Activated CD8-positive, alpha-beta memory T cell treated with anti-CD3 and anti-CD28 coated beads, Interleukin-2, amount 50 U/mL, for 48 hours (primary cell): ENCODE results near the gene TUBGCP6.
"Not testable (repeated sequence)": the region's sequence is repeated elsewhere in the genome, so short reads cannot be mapped to it uniquely, and the experiment has no call there.

Source experiments
- DNase-seq: peaks from one replicate; pipeline ENCODE4 v3.0.0-alpha.2; 2020

The TUBGCP6 gene

DNA sequence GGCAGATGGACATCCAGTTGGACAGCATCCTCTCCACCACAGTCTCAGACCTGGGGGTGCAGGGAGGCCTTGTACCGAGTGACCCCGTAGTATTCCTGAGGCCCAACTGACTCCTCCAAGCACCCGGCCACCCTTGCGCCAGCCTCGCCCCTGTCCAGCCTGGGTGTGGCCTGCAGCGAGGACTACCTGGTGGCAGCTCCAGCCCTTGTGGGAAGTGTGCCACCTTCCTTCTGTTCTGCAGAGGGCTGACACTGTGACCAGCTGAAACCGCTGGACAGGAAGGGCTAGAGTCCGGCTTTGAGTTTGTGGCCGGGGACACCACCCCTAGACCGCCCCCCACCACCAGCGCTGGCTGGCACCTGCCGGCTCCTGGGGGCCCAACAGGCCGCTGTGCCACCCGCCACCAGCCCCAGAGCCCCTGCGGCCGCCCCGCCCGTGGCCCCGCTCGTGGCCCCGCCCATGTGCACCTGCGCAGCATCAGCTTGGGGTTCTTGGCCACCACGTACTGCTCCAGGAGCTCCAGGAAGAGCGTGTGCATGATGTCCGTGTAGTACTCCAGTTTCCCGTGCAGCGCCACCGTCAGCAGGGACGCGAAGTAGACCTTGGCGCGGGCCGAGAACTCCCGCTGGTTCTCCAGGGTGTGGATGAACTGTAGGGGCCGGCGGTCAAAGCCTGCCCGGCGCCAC lies 35.3 kb upstream of the TUBGCP6 start:
- DNase-seq = no peak

DNA sequence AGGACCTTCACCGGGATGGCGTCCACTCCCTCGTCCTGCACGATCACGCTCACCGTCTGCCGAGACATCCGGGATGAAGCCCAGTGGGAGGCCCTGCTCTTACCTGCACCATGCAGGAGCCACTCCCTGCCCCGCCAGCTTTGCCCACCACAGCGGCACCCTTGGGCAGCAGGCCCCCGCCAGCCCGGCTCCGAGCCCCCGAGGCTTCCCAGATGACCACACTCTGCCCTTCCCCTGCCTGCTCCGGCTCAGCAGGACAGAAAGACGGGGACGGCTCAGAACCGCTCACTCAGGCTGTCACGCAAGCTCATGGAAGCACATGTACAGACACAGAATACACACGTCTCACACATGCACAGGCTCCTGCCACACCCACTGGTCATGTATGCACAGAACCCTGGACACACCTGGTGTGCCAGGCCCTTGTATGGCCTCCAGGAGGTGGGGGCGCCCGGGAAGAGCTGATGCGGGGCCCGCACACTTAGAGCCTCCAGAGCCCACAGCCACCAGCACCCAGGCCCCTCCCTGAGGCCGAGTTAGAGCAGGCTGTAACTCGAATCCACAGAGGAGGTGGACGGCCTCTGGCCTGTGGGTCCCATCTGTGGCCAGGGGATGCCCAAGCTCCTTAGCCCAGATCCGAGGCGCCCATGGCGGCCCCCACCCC lies 34.3 kb upstream of the TUBGCP6 start:
- no peak for DNase-seq

GRCh38 chr22:50278461-50278860 lies 33.6 kb upstream of the TUBGCP6 start:
- no peak for DNase-seq

- no peak for DNase-seq
These were observed 32.9 kb upstream of the TUBGCP6 start for GRCh38 chr22:50277761-50278160.

GRCh38 chr22:50276143-50276542 lies 31.3 kb upstream of the TUBGCP6 start:
- DNase-seq = peak; percentile 85

DNA sequence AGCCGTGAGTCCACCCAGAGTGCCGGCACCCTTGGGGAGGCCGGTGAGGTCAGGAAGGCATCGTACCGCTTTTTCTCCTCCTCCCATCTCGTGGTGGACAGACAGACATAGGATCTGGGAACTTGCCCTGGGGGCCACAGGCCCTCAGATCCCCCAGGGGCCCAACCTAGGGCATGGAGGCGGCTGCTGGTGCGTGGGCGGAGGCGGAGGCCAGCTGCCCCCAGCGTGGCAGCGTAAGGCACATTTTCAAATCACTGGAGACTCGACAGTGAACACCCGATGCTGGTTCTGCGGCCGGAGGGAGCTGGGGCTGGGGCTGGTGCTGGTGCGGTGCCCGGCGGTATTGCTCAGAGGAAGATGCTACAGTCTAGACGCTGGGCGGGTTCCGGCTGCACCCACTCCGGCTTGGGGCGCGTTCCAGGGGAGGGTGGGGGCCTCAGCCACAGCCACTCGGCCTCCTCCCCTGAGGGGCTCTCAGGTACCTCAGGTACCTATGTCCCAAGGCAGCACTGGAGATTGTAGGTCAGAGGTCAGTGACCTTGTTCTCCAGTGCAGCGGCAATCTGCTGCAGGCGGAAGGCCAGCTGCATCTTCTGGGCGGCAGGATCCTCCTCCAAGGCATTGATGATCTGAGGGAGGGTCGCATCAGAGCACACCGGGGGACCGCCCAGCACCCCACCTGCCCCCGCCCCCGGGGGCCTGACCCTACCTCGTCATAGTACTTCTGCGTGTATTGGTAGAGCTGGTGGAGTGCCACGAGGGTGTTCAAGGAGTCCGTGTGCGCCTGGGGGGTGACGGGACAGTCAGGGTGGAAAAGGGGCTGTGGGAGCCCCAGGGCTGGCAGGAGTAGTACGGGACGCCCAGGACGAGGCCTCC lies 30.6 kb upstream of the TUBGCP6 start:
- no peak for DNase-seq

DNA sequence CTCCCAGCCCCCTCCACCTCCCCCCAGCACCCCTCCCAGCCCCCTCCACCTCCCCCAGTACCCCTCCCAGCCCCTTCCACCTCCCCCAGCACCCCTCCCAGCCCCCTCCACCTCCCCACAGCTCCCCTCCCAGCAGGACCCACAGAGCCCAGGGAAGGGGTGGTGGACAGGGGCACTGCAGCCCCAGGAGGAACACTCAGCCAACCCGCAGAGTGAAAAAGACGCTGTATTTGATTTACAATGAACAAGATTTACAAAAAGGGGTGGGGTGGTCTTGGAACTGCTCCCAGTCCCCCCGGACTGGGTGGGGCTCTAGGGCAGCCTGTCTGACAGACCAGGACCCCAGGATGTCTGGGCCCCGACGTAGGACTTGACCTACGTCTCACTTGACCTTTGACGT lies 29.9 kb upstream of the TUBGCP6 start:
- DNase-seq = no peak

- DNase-seq = no peak
These were observed 29.5 kb upstream of the TUBGCP6 start for GRCh38 chr22:50274311-50274710.

DNA sequence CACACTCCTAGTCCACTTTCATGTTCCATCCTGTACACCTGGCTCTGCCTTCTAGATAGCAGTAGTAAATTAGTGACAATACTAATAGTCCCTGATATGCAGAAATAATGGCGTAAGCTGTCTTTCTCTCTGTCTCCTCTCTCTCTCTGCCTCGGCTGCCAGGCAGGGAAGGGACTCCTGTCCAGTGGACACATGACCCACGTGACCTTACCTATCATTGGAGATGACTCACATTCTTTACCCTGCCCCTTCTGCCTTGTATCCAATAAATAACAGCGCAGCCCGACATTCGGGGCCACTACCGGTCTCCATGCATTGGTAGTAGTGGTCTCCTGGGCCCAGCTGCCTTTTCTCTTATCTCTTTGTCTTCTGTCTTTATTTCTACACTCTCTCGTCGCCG lies 29.0 kb upstream of the TUBGCP6 start:
- DNase-seq = not testable (repeated sequence)

- not testable (repeated sequence) for DNase-seq
These were observed 28.5 kb upstream of the TUBGCP6 start for GRCh38 chr22:50273352-50273751.

DNA sequence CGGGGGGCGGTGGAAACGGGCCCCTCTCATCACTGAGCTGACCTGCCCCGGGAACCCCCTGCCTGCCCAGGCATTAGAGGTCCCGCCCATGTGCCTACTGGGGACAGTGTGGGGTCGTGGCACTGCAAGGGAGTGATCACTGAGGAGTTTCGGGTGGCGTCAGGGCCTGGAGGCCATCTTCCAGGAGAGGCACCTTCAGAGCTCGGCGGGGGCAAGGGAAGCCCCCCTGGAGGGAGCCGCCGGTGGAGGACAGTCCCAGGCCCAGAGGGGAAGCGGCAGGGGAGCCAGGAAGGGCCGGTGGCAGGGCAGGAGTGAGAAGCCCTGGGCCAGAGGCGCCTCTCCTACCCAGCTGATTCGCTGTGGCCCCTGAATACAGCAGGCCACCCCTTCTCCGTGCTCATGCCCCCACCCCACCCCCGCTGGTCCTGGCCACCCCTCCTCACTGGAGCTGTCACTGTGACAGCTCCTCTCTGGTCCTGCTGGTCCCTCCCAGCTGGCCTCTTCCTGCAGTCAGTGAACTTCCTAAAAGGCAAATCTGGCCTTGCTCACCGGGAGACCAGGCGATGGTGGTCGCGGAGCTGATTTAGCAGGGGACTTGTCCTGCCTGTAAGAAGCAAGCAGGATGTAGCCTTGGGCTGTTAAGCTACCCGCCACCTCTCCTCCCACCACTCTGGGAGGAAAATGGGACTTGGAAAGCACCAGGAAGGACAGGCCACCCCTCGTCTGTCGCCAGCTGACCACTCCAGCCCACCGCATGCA lies 27.4 kb upstream of the TUBGCP6 start:
- DNase-seq = no peak

- peak; percentile 82 for DNase-seq
These were observed 26.7 kb upstream of the TUBGCP6 start for GRCh38 chr22:50271519-50271970.

- DNase-seq = peak; percentile 84
These were observed 26.0 kb upstream of the TUBGCP6 start for GRCh38 chr22:50270666-50271394.

- DNase-seq = peak; percentile 80
These were observed 25.3 kb upstream of the TUBGCP6 start, which contains the start of gene MAPK11 for GRCh38 chr22:50269970-50270665. Gene MAPK11, minus strand, starts transcription at chr22:50270380. Its CDS starts 88 bp downstream, at chr22:50270292.

- DNase-seq = no peak
These were observed 24.7 kb upstream of the TUBGCP6 start for GRCh38 chr22:50269573-50269969.

DNA sequence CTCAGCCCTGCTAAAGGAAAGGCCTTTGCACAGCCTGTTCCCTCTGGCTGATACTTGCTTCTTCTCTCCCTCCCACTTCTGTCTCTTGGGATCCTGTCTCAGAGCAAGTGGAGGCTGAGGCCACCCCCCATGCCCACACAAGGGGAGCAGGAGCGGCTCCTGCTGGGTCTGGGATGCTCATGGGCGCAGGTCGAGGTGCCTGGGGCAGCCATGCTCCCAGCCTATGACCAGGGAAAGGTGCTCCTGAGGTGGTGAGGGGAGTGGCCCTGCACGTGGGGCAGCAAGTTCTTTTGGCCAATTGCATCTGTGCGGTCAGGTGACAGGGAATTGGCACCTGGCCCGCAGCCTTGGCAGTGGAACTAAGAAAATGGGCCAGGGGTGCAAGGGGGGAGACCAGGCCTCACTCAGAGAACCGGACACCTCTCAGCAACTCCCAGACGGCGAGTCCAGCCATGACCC lies 23.9 kb upstream of the TUBGCP6 start:
- no peak for DNase-seq

GRCh38 chr22:50267591-50268390 lies 23.0 kb upstream of the TUBGCP6 start:
- peak; percentile 83 for DNase-seq

DNA sequence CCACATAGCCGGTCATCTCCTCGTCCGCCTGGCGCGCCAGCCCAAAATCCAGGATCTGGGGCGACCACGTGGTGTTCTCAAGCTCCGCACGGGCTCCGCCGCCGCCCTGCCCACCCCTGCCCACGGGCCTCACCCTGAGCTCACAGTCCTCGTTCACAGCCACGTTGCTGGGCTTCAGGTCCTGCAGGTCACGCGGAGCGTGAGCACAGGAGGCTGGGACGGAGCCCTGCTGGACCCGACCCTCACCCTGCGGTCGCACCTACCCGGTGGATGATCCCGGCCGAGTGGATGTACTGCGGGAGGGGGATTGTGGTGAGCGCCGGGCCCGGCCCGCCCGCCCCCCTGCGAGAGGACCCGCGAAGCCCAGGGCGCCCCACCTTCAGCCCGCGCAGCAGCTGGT lies 22.2 kb upstream of the TUBGCP6 start:
- no peak for DNase-seq

GRCh38 chr22:50264946-50265669 lies 20.3 kb upstream of the TUBGCP6 start:
- DNase-seq = no peak
